HG03469 (cell line): ENCODE measurements around the gene ZMAT2.
A peak's percentile ranks its signal among the peaks of the same experiment; 100 is the strongest.
"Not testable (repeated sequence)": the region's sequence is repeated elsewhere in the genome, so short reads cannot be mapped to it uniquely, and the experiment has no call there.

ENCODE experiments used
- ATAC-seq: cut with Tn5 transposase; IDR thresholded peaks from one replicate; pipeline ENCODE4 v1.9.1; 2021; ENCODE audit warnings: mild to moderate bottlenecking, moderate library complexity, moderate number of reproducible peaks; ENCODE audit not compliant: unreplicated experiment

Gene ZMAT2

GRCh38 chr5:140707812-140708211 is 7.6 kb downstream of the ZMAT2 start:
- no peak for ATAC-seq

DNA sequence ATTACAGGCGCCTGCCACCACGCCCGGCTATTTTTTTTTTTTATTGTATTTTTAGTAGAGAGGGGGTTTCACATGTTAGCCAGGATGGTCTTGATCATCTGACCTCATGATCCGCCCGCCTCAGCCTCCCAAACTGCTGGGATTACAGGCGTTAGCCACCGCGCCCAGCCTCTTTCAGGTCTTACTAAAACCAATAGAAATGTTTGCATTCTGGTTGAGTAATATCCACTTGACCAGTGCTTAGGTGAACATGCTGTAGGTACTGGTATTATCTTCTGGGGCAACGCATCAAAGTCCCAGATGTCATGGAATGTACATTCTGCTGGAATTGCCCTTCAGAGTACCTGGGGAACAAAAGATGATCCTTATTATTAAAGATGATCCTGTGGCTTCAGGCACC is 8.5 kb downstream of the ZMAT2 start:
- ATAC-seq: not testable (repeated sequence)

GRCh38 chr5:140710899-140711552 is 10.8 kb downstream of the ZMAT2 start:
- ATAC-seq: peak; percentile 89

- no peak for ATAC-seq
Measured at GRCh38 chr5:140711794-140712193, 11.5 kb downstream of the ZMAT2 start.

DNA sequence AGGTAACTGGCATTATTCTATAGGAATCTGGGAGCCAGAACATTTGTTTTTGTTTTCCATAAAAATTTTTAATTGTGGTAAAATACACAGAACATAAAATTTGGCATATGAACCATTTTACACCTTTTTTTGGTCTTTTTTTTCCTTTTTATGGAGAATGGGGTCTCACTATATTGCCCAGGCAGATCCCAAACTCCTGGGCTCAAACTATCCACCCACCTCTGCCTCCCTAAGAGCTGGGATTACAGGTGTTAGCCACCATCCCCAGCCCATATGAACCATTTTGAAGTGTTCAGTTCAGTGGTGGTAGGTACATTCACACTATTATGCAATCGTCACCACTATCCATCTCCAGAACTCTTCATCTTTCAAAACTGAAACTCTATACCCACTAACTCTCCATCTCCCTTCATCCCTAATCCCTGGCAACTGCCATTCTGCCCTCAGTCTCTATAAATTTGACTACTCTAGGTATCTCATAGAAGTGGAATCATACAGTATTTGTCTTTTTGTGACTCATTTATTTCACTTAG is 13.4 kb downstream of the ZMAT2 start:
- no peak for ATAC-seq

DNA sequence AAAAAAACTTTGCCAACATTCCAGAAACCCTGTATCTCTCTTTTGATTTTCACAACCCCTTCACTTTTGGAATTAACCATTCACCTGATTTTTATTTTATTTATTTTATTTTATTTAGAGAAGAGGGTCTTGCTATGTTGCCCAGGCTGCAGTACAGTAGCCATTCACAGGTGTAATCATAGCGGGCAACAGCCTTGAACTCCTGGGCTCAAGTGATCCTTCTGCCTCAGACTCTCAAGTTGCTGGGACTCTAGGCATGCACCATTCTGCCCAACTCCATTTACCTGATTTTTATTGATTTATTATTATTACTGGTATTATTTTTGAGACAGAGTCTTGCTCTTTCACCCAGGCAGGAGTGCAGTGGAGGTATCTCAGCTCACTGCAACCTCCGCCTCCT is 16.0 kb downstream of the ZMAT2 start:
- not testable (repeated sequence) for ATAC-seq

GRCh38 chr5:140718266-140718592 is 18.0 kb downstream of the ZMAT2 start:
- no peak for ATAC-seq

DNA sequence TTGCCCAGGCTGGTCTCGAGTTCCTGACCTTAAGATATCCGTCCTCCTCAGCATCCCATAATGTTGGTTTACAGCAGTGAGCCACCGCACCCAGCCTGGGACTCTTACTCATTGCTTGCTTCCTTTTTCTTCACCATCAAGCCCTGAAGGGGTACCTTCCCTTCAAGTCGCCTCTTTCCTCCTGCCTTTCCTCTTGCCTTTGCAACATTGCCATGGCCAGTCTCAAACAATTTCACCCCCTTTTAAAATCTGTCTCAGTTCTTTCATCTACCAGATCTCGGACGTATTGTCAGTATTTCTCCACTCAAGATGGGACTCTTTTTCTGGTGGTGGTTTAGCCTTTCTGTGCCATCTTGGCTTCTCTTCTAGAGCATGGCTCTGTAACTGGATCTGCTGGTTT is 20.5 kb downstream of the ZMAT2 start:
- not testable (repeated sequence) for ATAC-seq

DNA sequence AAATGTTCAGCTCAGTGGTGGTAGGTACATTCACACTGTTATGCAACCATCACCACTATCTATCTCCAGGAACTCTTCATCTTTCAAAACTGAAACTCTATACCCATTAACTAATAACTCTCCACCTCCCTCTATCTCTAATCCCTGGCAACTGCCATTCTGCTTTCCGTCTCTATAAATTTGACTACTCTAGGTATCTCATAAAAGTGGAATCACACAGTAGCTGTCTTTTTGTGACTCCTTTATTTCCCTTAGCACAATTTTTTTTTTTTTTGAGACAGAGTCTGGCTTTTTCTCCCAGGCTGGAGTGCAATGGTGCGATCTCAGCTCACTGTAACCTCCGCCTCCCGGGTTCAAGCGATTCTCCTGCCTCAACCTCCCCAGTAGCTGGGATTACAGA is 21.1 kb downstream of the ZMAT2 start:
- not testable (repeated sequence) for ATAC-seq

GRCh38 chr5:140725799-140726471 is 25.7 kb downstream of the ZMAT2 start:
- peak; percentile 87 for ATAC-seq

DNA sequence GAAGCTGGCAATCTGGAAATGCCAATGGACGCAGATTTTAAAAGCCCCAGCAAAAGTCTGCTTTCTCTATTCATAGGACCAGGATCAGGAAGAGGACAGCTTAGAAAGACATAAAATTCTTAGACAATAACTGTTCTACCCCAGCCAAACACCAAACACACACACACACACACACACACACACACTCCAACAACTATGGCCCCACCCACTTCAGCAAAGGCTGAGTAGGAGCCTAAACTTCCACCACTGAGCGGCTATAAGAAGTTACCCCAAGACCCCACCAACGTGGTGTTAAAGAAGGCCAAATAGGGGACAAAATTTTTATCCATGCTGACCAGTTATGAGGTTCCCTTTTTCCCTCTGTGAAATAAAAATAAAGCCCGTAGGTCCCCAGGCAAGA is 32.9 kb downstream of the ZMAT2 start:
- ATAC-seq: no peak

GRCh38 chr5:140734354-140734753 is 34.1 kb downstream of the ZMAT2 start:
- no peak for ATAC-seq

DNA sequence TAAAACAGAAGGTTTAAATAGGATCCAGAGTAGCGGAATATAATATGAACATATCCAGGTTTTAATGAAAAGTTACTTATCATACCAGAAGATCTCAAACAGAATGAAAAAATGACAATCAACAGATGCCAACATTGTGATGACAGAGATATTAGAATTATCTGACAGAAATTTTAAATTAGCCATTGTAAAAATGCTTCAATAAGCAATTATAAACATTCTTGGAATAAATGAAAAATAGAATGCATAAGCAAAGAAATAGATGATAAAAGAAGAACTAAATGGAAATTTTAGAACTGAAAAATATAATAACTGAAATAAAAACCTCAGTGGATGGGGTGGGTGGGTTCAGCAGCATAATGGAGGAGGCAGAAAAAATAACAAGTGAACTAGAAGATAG is 37.2 kb downstream of the ZMAT2 start:
- no peak for ATAC-seq

DNA sequence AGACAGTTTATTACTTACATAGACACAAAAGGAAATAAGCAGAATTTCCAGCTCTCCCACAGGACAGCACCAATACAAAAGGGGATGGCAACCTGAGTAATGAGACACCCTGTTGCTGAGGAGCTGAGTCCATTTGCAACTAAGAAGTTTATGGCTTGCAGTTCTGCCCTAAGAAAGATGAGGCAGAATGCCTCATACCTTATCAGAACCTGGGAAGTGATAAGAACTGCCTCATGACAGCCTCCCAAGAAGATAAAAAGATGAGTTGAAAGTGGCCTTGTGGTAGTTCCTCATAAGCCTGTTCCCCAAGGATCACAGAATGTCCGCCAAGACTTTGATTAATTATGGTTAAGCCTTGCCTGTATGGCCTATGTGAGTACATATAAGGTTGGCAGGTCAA is 41.7 kb downstream of the ZMAT2 start:
- ATAC-seq: no peak

DNA sequence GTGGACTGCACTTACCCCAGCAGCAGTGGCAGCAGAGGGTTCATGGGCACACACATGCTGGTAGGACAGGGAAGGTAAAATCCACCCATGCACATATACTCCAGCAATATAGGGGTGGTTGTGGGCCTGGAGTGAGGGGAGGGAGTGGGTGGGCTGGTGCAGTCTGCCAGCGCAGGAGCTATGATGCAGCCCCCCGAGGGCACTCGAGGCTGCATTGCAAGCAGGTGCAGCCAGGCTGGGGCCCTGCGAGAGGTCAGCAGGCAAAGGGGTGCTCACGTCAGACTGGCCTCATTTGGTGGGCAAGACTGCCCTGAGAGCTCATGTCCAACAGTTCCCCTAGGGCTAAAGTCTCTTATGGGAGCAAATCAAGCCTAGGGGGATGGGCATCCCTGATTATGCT is 53.3 kb downstream of the ZMAT2 start:
- ATAC-seq: no peak
